Bronchial epithelial cell (primary cell): ENCODE results near the gene SDCCAG8. TPM values are rescaled to one million over a fixed set of nuclear protein-coding genes. Genes with fewer than 3 reads are reported as not detected.

Experiments
- DNase-seq: peaks from one replicate; pipeline ENCODE4 v3.0.0-alpha.2; 2010; ENCODE audit warnings: low read depth
- FAIRE-seq: peaks from 2 replicates; lab custom pipeline; 2011; peaks lifted over from hg19 to GRCh38; lab: Jason Lieb, UNC
- H3K27me3 ChIP-seq: 2 replicates; pipeline ENCODE4 v1.5.1; 2011; ENCODE audit warnings: low read length; ENCODE audit not compliant: control insufficient read depth, insufficient read depth
- H3K36me3 ChIP-seq: 2 replicates; pipeline ENCODE4 v1.5.1; 2011; ENCODE audit warnings: low read length; ENCODE audit not compliant: control insufficient read depth, insufficient read depth
- H3K4me3 ChIP-seq: 2 replicates; pipeline ENCODE4 v1.5.1; 2011; ENCODE audit warnings: mild to moderate bottlenecking, low read depth, low read length, control low read depth
- CTCF ChIP-seq: IDR thresholded peaks from 2 replicates; pipeline ENCODE4 v1.5.1; 2011; ENCODE audit warnings: mild to moderate bottlenecking, moderate library complexity, low read length, control low read depth, inconsistent platforms; ENCODE audit not compliant: insufficient read depth, severe bottlenecking
- total RNA-seq: library from RNA; depleted of rRNA; stranded (reverse); fragments of >200 nt; gene quantifications from 2 replicates; pipeline ENCODE4 v1.2.1, GENCODE V29; 2014

SDCCAG8 gene
- total RNA-seq, 1 donor from 2014 or later, result 32.4 TPM

DNA sequence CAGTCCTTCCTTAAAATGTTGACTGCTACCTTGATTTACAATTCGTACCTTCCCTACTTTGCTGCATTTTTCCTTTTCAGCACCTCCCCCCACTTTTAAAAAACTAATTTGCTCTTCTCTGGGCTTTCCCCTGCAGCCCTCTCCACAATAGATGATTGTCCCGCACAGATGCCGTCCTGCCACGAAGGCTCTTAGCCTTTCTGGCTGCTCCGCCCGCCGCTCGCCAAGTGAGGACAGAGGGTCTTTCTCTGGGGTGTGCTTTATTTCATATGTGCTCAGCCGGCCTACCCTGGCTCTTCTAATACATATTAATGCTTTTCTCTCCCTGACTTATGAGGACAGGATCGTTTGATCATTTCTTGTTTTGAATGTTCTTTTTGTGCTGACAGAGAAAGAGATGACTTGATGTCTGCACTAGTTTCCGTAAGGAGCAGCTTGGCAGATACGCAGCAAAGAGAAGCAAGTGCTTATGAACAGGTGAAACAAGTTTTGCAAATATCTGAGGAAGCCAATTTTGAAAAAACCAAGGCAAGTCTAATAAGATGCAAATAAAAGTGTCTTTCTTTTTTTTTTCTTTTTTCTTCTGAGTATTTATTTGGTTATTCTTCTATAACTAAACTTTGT is 60.6 kb downstream of the SDCCAG8 start:
- Histone ChIP-seq H3K27me3 (no peaks in the 10 kb centered on the region), H3K36me3 (peaks cover 1% of the 10 kb centered on the region), H3K4me3 (no peak overlapping the region)
- DNase-seq (no peak), FAIRE-seq (no peak)
- TF ChIP-seq CTCF, result no peak

DNA sequence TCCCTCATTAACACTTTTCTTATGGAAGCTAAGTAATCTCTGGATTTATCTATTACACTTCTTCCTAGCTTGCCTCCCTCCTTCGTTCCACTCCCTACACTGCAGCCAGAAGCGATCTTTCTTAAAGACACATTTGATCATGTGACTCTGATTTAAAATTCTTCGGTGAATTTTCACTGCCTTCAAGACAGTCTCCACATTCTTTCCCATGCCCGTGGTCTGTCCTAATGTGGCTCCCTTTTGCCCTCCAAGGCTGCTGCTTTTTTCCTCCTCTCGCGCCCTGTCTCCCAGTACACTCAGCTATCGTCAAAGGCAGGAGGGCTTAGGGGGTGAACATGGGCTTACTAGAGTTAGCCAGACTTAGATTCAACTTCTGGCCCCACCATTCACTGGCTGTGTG is 64.4 kb downstream of the SDCCAG8 start:
- Histone ChIP-seq H3K36me3 (peaks cover 1% of the 10 kb centered on the region), H3K4me3 (no peak overlapping the region), H3K27me3 (no peaks in the 10 kb centered on the region)
- FAIRE-seq, result no peak
- no peak for TF ChIP-seq CTCF
- no peak for DNase-seq

DNA sequence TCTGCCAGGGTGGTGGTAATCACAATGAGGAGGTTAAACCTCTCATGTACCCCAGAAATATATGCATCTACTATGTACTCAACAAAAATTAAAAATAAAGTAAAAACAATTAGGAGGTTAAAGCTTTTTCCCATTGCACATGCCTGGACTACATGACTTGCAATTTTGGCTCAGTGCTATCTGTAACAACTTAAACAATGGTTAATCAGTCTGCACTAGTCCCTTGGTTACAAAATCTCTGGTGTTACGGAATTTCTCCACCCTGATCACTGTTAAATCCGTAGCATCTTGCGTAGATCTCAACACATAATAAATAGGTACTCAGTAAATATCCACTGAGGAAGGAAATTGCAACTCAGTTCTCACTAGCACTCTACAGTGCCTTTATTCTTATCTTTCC is 66.5 kb downstream of the SDCCAG8 start:
- Histone ChIP-seq H3K36me3 (no peaks in the 10 kb centered on the region), H3K4me3 (no peak overlapping the region), H3K27me3 (no peaks in the 10 kb centered on the region)
- FAIRE-seq, result no peak
- DNase-seq, result no peak
- TF ChIP-seq CTCF, result no peak

- H3K4me3 ChIP-seq, result no peak overlapping the region
- no peaks in the 10 kb centered on the region for H3K36me3 ChIP-seq
- H3K27me3 ChIP-seq, result no peaks in the 10 kb centered on the region
- TF ChIP-seq CTCF, result no peak
- DNase-seq (no peak), FAIRE-seq (no peak)
Observed at GRCh38 chr1:243323491-243323890, 67.7 kb downstream of the SDCCAG8 start.

DNA sequence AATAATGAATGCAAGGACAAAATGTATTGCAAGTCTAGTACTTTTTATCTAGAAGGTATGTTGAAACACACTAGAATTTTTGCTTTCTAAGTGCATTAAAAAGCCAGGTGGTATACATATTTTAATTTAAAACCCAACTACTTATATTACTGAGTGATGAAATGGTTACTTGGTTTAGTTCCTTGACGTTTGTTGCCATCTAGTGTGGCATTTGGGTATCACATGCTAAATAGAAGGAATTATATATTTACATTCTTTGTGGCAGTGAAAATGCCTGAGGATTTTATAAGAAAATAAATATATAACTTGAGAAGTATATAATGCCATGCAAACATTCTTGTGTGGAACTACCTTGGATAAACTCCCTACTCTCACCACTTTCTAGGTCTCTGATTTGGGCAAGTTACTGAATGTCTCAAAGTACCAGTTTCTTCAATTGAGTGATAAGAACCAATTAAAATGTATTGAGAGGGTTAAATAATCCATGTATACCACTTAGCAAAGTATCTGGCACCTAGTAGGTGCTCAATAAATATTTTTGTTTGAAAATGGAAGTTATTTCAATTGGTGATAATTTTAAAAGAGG is 69.6 kb downstream of the SDCCAG8 start:
- DNase-seq, result peak; percentile 62
- no peak overlapping the region for H3K4me3 ChIP-seq
- no peak for FAIRE-seq

More for the DNA sequence above, 69.6 kb downstream of the SDCCAG8 start:
- peak; percentile 30 for TF ChIP-seq CTCF
- Histone ChIP-seq H3K36me3 (no peaks in the 10 kb centered on the region), H3K27me3 (no peaks in the 10 kb centered on the region)
